Smooth muscle cell (in vitro differentiated cells): ENCODE results near the gene TTC5. TPM values are rescaled to one million over a fixed set of nuclear protein-coding genes. Genes with fewer than 3 reads are reported as not detected.
"Not testable (repeated sequence)": the region's sequence is repeated elsewhere in the genome, so short reads cannot be mapped to it uniquely, and the experiment has no call there.

Source experiments
- DNase-seq: peaks from one replicate; lab custom pipeline; 2025; ENCODE audit not compliant: unreplicated experiment; lab: John Stamatoyannopoulos, UW
- H2AFZ ChIP-seq: fragments of 200-600 bp; sonication (generic); 2 replicates; pipeline ENCODE4 v1.6.0; 2016; ENCODE audit warnings: antibody characterized with exemption, low read depth, mild to moderate bottlenecking
- H3F3A ChIP-seq: fragments of 200-600 bp; sonication (generic); 2 replicates; pipeline ENCODE4 v1.6.0; 2017; ENCODE audit warnings: antibody characterized with exemption, low read depth
- H3K27ac ChIP-seq: fragments of 200-600 bp; sonication (generic); 2 replicates; pipeline ENCODE4 v1.5.1; 2016; ENCODE audit warnings: low read depth, mild to moderate bottlenecking
- H3K27me3 ChIP-seq: fragments of 200-600 bp; sonication (generic); 2 replicates; pipeline ENCODE4 v1.6.1; 2016; ENCODE audit warnings: low read depth, mild to moderate bottlenecking
- H3K36me3 ChIP-seq: fragments of 200-600 bp; sonication (generic); 2 replicates; pipeline ENCODE4 v1.5.1; 2016; ENCODE audit warnings: low read depth
- H3K4me1 ChIP-seq: fragments of 200-600 bp; sonication (generic); 2 replicates; pipeline ENCODE4 v1.5.1; 2016; ENCODE audit warnings: low read depth
- H3K4me2 ChIP-seq: fragments of 200-600 bp; sonication (generic); 2 replicates; pipeline ENCODE4 v1.6.0; 2016; ENCODE audit warnings: mild to moderate bottlenecking
- H3K4me3 ChIP-seq: fragments of 200-600 bp; sonication (generic); 2 replicates; pipeline ENCODE4 v1.5.1; 2016; ENCODE audit warnings: mild to moderate bottlenecking
- H3K79me2 ChIP-seq: fragments of 200-600 bp; sonication (generic); 2 replicates; pipeline ENCODE4 v1.6.0; 2016; ENCODE audit warnings: low read depth, mild to moderate bottlenecking
- H3K9ac ChIP-seq: fragments of 200-600 bp; sonication (generic); 2 replicates; pipeline ENCODE4 v1.6.0; 2016; ENCODE audit warnings: low read depth
- H3K9me3 ChIP-seq: fragments of 200-600 bp; sonication (generic); replicated peaks from 2 replicates; pipeline ENCODE4 v1.5.1; 2016; ENCODE audit warnings: low read depth
- H4K20me1 ChIP-seq: fragments of 200-600 bp; sonication (generic); 2 replicates; pipeline ENCODE4 v1.6.0; 2016; ENCODE audit warnings: low read depth
- WGBS: methylation state at CpG from one replicate; pipeline ENCODE4 v1.1.7; 2016; ENCODE audit warnings: low lambda C conversion rate; 5-methylcytosine and 5-hydroxymethylcytosine counted together
- polyA plus RNA-seq: library from polyadenylated mRNA; unstranded; fragments of >200 nt; fragmentation: Nextera tagmentation; extraction: Ambion mirVana; gene quantifications from 2 replicates; pipeline ENCODE4 v1.2.1, GENCODE V29; 2016
- total RNA-seq: library from RNA; depleted of rRNA; stranded (reverse); fragments of >200 nt; gene quantifications from 2 replicates; pipeline ENCODE4 v1.2.3, GENCODE V29; 2014
- TF ChIP-seq, protein P1 (sequence below): fragments of 200-600 bp; sonication (generic); IDR thresholded peaks from 2 replicates; pipeline ENCODE4 v1.5.1; 2017; ENCODE audit warnings: borderline replicate concordance, mild to moderate bottlenecking, antibody characterized with exemption; ENCODE audit not compliant: insufficient read depth, poor library complexity, severe bottlenecking

Gene TTC5
- total and polyA plus RNA-seq, 2 experiments from 2014 or later: 13.4 to 18.7 TPM

GRCh38 chr14:20341646-20342045, 35.9 kb upstream of the TTC5 start:
- WGBS: 71% methylated on average over 2 of the region's 2 CpGs
- H3K4me2 ChIP-seq: peak overlapping the region; percentile 88
- H3K27me3 ChIP-seq: no peaks in the 10 kb centered on the region
- H3F3A ChIP-seq: peaks cover 10% of the 10 kb centered on the region
- H3K4me1 ChIP-seq: peaks cover 12% of the 10 kb centered on the region
- peak overlapping the region; percentile 86 for H3K4me3 ChIP-seq
- TF ChIP-seq, protein P1, sequence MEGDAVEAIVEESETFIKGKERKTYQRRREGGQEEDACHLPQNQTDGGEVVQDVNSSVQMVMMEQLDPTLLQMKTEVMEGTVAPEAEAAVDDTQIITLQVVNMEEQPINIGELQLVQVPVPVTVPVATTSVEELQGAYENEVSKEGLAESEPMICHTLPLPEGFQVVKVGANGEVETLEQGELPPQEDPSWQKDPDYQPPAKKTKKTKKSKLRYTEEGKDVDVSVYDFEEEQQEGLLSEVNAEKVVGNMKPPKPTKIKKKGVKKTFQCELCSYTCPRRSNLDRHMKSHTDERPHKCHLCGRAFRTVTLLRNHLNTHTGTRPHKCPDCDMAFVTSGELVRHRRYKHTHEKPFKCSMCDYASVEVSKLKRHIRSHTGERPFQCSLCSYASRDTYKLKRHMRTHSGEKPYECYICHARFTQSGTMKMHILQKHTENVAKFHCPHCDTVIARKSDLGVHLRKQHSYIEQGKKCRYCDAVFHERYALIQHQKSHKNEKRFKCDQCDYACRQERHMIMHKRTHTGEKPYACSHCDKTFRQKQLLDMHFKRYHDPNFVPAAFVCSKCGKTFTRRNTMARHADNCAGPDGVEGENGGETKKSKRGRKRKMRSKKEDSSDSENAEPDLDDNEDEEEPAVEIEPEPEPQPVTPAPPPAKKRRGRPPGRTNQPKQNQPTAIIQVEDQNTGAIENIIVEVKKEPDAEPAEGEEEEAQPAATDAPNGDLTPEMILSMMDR: no peak
- DNase-seq: no peak
- no peaks in the 10 kb centered on the region for H3K36me3 ChIP-seq
- peak overlapping the region; percentile 82 for H3K9ac ChIP-seq
- peak overlapping the region; percentile 95 for H2AFZ ChIP-seq
- peak overlapping the region; percentile 87 for H3K27ac ChIP-seq
- H4K20me1 ChIP-seq: no peaks in the 10 kb centered on the region
- H3K79me2 ChIP-seq: peaks cover 12% of the 10 kb centered on the region
- H3K9me3 ChIP-seq: no peaks in the 10 kb centered on the region

- WGBS: 94% methylated on average over 4 of the region's 4 CpGs
- not testable (repeated sequence) for H3F3A ChIP-seq, H3K9me3 ChIP-seq, H3K9ac ChIP-seq, H3K4me3 ChIP-seq, H3K27me3 ChIP-seq, DNase-seq, H3K27ac ChIP-seq, H3K4me2 ChIP-seq, H2AFZ ChIP-seq, H3K36me3 ChIP-seq, H4K20me1 ChIP-seq
- peaks cover 12% of the 10 kb centered on the region for H3K4me1 ChIP-seq
- peaks cover 12% of the 10 kb centered on the region for H3K79me2 ChIP-seq
These were observed 35.3 kb upstream of the TTC5 start for GRCh38 chr14:20341032-20341431.

DNA sequence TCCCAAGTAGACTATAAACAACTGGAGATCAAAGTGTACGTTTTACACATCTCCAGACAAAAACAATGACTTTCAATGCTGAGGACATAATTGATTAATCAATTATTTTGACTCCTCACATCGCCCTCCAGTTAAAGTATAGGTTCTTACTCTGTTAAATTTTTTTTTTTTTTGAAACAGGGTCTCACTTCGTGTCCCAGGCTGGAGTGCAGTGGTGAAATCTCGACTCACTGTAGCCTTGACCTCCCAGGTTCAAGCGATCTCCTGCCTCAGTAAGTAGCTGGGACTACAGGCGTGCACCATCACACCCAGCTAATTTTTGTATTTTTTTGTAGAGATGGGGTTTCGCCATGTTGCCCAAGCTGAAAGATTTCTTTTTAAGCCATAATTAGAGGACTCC, 28.3 kb upstream of the TTC5 start:
- Histone ChIP-seq H3K4me2 (no peak overlapping the region), H3K36me3 (no peaks in the 10 kb centered on the region), H3K79me2 (peaks cover 36% of the 10 kb centered on the region), H3K27ac (peak overlapping the region; percentile 77), H3F3A (no peaks in the 10 kb centered on the region), H3K9ac (peak overlapping the region; percentile 34), H3K9me3 (no peaks in the 10 kb centered on the region), H3K4me3 (no peak overlapping the region), H3K27me3 (no peaks in the 10 kb centered on the region), H2AFZ (no peak overlapping the region), H4K20me1 (peaks cover 14% of the 10 kb centered on the region), H3K4me1 (peaks cover 6% of the 10 kb centered on the region)
- no peak for DNase-seq
- 76% methylated on average over 7 of the region's 7 CpGs for WGBS
- TF ChIP-seq, protein P1: no peak

DNA sequence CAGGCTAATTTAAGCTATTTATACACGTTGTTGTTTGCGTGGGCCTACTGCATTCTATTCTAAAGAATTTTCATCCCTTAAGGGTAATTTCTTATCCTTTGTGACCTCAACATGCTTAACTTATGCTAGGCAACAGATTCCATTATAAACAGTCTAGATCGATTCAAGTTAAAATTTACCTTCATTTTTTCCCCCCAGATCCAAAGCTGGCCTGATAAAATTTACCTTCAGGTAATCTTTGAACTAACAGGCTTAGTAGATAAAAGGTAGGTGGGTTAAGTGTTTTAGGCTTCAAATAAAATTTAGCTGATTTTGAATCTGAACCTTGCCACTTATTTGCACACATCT, 27.7 kb upstream of the TTC5 start:
- peak overlapping the region; percentile 73 for H3K4me3 ChIP-seq

More for the DNA sequence above, 27.7 kb upstream of the TTC5 start:
- 28% methylated on average over 3 of the region's 3 CpGs for WGBS
- peaks cover 6% of the 10 kb centered on the region for H3K4me1 ChIP-seq
- DNase-seq: no peak
- H3K79me2 ChIP-seq: peaks cover 42% of the 10 kb centered on the region
- TF ChIP-seq, protein P1: no peak
- peak overlapping the region; percentile 92 for H3K4me2 ChIP-seq
- peaks cover 17% of the 10 kb centered on the region for H4K20me1 ChIP-seq
- H3K9me3 ChIP-seq: no peaks in the 10 kb centered on the region
- H3K9ac ChIP-seq: peak overlapping the region; percentile 34
- peak overlapping the region; percentile 2 for H2AFZ ChIP-seq
- no peaks in the 10 kb centered on the region for H3K27me3 ChIP-seq
- H3F3A ChIP-seq: no peaks in the 10 kb centered on the region
- peak overlapping the region; percentile 77 for H3K27ac ChIP-seq
- H3K36me3 ChIP-seq: no peaks in the 10 kb centered on the region
